GM21360 (cell line): Measurements from ENCODE around the gene SIL1.

Experiments
- ATAC-seq: cut with Tn5 transposase; IDR thresholded peaks from one replicate; pipeline ENCODE4 v1.9.1; 2021; ENCODE audit warnings: mild to moderate bottlenecking, moderate library complexity; ENCODE audit not compliant: unreplicated experiment

SIL1 gene

DNA sequence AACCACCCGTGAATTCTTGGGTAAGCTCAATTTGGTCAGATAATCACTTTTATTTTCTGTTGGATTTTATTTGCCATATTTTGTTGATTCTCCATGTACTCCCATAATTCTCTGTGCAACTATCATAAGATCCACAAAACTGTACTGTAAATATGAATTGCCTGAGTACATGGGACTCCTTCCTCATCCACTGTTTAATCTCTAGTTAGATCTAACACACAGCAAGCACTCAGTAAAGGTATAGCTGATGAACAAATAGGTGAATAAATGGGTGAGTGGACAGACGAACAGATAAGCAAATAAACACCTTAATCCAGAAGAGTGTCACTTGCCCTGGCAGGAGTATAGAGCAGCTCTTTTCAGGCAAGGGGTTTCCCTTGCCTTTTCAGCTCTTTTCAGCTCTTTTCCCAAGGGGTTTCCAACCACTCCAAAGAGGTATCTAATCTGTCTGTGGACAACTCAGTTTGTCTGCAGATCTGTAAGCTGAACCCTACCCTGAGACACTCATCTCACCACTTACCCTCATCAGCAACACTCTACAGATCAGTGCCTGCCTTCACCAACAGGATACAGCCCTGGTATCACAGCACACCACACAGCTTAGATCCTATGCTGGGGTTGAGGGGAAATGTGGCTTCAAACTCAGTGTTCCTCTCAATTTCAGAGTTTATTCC, 51.2 kb downstream of the SIL1 start:
- ATAC-seq = no peak

DNA sequence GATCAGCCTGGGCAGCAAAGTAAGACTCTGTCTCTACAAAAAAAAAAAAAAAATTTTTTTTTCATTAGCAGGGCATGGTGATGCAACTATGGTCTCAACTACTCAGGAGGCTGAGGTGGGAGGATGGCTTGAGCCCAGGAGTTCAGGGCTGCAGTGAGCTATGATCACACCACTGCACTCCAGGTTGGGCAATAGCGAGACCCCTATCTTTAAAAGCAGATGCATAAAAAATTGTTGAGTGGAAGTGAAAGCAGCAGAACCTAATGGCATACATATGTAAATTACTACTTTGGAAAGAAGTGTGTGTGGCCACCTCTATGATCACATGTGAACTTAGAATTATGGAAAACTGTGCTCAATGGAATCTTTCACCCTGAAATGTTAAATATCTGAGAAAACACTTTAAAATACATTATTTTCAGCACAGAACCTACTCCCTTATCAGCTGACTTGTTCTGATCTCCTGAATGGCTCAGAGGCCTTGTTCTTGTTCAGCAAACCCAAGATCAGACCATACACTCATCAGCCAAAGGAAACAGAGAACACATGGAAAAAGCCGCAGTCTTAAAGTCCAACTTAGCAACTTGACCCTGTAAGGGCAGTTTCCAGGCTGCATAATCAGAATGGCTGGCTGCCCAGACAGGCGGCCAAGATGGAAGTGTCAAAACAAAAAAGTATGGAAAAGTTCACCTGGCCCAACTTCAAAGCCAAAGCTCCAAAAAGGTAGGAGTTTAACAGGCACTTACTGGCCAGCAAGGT, 56.5 kb downstream of the SIL1 start:
- no peak for ATAC-seq

DNA sequence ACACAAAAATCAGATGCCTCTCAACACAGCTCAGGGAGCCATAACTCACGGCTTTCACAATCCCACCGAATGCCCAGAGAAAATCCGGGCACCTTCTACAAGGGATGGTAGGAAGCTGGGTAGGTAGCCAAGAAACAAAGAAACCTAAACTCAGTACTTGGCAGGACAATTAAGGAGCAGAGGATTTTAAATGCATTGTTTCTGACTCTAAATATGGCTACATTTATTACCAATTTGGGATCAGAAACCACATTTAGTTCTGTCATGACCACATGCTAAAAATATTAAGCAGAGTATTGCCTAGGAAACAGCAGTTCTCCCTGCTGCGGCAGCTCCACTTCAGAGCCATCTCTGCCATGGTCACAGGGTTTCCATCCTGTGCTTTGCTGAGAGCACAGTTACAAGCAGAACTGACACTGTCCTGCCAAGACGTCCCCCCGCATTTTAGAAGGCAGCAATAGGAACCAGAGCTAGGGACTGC, 57.5 kb downstream of the SIL1 start:
- ATAC-seq = no peak

- ATAC-seq = no peak
Observed at GRCh38 chr5:139138809-139139208, 59.4 kb downstream of the SIL1 start.

- no peak for ATAC-seq
Observed at GRCh38 chr5:139138109-139138508, 60.1 kb downstream of the SIL1 start.

DNA sequence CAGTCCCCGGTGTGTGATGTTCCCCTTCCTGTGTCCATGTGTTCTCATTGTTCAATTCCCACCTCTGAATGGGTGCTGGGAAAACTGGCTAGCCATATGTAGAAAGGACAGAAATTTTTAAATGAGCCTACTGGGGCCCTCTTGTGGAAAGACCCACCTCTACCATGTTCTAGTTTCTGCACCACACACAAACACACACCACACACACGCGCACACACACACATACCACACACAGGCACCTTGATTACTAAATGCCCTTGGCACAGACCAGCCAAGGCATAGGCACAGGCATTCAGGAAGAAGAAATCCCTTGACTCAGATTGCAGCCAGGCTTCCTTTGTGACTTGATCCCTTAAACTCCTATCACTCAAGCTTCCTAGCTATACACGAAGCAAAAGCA, 60.5 kb downstream of the SIL1 start:
- ATAC-seq = no peak

DNA sequence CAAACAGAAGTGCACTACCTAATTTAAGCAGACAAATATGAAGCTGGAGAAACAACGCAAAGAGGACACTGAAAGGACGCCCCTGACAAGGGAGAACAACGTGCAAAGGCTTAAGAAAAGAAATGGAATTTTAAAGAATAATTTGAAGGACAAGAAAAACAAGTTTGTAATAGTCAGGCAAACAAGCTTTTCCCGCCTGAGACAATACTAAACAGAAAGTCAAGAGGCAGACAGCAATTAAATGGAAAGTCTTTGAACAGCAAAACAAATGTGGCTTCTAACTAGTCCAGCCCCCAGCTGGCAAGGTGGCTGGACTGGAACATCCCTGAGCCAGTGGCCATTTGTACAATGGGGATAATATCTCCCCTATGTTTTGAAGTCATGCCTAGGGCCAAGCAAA, 63.3 kb downstream of the SIL1 start:
- no peak for ATAC-seq

DNA sequence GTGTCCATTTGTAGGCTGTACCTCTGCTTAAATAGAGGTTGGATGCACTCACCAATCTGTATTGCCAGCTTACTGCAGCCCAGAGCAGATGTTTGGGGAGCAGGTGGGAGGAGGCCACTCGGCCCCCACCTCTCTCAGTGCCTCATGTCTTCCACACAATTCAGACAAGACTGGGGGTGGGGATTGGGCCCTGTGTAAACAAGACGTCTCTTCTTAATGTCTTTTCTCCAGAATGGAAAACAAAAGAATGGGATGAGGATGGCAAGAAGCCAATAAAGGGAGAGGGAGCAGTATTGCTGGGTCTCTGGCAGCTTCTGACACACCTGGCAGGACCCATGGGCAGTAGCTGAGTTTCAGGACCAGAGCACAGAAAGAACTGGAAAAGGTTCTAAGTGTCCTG, 64.9 kb downstream of the SIL1 start:
- no peak for ATAC-seq

- no peak for ATAC-seq
Observed at GRCh38 chr5:139132515-139132914, 65.7 kb downstream of the SIL1 start.

DNA sequence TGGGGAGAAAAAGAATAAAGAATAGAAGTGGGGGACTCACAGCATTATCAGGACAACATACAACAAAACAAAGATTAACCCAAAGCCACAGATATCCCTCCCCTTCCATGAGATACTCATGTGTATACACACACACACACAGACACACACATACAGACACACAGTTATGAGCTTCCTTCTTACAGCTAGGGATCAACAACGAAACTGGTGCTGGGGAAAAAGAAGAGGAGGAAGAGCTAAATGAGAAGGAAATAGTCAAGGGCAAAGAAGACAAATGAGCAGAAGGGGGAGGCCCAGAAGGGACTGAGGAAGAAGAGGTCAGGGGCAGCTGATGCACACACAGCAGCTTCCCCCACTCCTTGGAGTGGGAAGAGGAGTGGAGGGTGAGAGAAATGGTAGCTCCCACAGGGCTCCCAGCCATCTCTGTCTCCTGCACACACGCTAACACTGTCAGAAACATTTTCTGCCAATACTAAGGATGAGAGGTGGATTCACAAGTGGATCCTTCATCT, 66.2 kb downstream of the SIL1 start:
- ATAC-seq = no peak

GRCh38 chr5:139131465-139131864, 66.7 kb downstream of the SIL1 start:
- ATAC-seq = no peak

DNA sequence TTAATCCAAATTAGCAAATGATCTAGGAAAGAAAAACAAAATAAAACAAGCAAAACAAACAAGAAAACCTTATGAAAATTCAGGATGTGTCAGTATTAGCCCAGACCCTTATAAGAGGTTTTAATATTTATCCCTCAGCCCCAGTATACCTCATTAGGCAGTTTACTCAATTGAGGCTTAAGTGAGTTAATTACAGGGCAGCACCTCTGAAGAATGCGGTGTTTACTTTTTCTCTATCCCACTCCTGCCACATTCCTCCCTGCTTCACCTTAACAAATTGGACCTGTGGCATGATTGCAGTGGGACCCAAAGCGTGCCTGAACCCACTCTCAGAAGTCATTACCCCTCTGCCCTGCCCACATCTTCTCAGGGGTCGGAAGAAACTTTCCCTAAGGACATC, 67.1 kb downstream of the SIL1 start:
- no peak for ATAC-seq

DNA sequence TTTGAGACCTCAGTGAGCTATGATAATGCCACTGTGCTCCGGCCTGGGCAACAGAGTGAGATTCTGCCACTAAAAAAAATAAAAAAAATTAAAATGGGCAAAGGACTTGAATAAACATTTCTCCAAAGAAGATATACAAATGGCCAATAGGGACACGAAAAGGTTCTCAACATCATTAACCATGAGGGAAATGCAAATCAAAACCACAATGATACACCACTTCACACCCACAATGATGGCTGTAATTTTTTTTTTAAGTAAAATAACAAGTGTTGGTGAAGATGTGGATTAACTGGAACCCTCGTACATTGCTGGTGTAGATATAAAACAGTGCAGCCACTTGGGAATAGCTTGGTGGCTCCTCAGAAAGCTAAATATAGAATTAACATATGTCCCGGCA, 68.0 kb downstream of the SIL1 start:
- ATAC-seq = no peak

GRCh38 chr5:139126711-139127111, 71.5 kb downstream of the SIL1 start:
- no peak for ATAC-seq

DNA sequence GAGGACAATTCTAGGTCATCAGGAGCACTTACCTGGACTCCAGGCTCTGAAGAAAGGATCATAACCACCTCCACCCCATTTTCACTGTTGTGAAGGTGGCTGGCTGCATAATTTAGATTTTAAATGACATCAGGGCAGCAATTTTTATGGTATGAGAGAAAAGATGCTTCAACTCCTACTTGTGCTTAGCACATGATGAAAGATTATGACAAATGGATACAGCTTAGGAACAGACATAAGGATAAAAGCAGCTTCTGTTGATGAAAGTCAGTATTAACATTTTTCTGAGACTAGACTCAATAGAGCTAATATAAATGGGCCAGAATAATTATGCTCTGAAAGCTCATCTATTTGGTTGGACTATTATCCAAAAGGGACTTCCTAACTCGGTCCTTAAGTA, 72.2 kb downstream of the SIL1 start:
- ATAC-seq = no peak

DNA sequence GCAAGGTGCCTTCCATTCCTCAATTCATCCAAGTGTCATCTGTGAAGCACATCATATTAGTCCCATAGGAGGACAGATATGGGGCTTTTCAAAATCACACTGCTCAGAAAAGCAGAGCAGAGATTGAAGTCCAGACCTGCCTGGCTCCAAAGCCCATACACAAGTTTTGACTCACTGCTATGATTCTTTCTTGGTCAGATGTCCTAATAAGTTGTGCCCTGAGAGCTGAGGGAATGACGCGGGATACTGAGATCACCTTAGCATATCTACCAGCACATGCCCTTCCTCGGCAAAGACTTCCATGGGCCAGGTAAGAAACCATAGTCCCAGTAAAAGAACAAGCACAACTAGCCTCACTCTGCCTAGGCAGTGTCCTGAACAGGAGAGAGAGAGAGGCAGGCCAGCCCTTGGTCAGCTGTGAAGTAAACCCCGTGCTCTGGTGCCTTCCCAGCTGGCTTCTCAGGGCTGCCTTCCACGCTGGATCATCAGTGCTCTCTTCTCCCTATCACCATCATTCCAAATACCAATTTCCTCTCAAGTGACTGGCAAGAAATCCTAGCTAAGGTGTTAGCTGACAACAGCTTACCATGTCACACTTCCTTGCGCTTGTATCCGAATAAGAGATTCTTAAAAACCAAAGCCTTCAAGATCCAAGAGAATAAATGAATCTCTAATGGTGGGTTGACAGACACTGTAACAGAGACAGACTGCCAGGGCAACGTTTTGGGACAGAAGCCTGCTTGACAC, 73.2 kb downstream of the SIL1 start:
- ATAC-seq = no peak

DNA sequence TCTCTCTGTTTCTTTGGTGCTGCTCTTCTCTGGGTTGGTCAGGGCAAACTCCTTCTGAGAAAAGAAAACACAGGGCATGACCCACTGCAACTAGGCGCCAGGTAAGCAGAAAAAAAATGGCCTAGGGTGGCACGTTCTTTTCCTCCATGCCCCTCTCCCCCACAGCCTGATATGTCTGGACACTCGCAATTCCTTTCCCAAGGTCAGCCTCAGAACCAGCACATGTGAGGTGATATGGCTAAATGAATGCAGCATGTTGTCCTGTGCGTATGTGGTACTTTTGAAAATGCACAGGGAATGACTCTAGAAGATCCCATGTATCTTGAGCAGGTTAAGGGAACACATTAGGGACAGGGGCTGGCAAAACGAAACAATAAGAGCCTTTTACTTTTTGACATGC, 77.0 kb downstream of the SIL1 start:
- no peak for ATAC-seq

DNA sequence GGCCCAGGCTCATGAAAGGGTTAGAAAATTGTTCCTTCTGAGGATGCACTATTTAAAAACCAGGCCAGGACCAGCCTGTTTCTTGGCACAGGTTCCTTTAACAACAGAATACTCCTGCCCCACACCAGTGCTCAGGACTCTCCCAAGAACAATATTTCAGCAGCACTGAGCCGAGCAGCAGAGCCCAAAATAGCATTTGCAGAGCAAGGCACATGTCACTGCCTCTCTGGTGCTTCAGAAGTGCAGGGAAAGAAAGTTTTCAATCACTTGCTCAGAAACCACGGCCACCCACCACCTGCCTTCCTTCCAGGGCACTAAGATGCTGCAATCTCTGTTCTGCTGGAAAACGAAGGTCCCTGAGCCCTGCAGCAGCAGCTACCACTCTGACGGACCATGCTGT, 77.6 kb downstream of the SIL1 start:
- ATAC-seq = no peak

DNA sequence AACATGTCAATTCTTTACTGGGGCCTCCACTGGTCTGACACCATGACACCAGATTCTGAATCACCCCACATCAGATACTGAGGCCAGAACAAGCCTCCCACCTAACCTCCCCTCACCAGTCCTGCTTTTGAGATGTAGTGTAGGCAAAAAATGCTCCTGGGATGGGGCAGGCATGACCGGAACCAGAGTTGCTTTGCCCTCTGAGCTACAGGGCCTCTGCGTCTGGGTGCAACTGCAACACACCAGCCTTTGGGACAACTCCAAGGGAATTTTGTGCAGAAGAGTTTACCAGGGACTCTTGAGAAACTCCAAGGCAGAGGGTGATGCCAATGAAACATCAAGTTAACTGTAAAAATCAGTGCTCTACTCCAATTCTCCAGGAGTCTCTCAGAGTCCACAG, 79.4 kb downstream of the SIL1 start:
- no peak for ATAC-seq

- no peak for ATAC-seq
Observed at GRCh38 chr5:139117342-139117884, 80.8 kb downstream of the SIL1 start.

GRCh38 chr5:139116100-139116655, 82.0 kb downstream of the SIL1 start:
- no peak for ATAC-seq
